ENCODE measurements around the gene PRKAR1B. TPM values are rescaled to one million over a fixed set of nuclear protein-coding genes. Genes with fewer than 3 reads are reported as not detected.

PRKAR1B gene
- total and polyA plus RNA-seq, 9 donors = 14.3 to 49.0 (median 34.0) TPM

DNA sequence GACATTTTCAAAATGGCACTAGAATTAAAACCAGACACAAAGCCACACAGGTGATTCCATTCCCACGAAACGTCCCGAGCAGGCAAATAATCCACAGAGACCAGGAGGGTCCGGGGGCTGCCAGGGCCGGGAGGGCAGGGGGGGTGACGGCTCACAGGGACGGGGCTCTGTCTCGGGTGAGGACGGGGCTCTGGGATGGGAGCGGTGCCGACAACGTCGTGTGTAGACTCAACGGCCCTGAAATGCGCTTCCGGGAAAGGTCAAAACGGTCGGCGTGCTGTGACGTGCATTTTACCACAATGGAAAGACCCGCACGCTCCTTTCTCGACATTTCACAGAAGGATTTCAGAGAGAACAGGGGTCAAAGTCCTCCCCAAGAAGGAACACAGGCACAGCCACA, 144.2 kb downstream of the PRKAR1B start:
- Histone ChIP-seq H3K4me1 (ENCODE audit: insufficient read depth) (peaks cover 1% of the 10 kb centered on the region), H3K27ac (no peak overlapping the region), H3K36me3 (no peaks in the 10 kb centered on the region), H3K27me3 (no peaks in the 10 kb centered on the region), H3K4me3 (no peak overlapping the region), H3K9me3 (no peaks in the 10 kb centered on the region)
- intact Hi-C loops (cut with DNase I) = no loop called here
- DNase-seq = no peak
- WGBS, 3 donors = 93 to 96% (median 93%) methylated on average over 23 of the region's 23 CpGs
- TF ChIP-seq POLR2A (IDR thresholded peaks at IDR 0.05) (no peak), EP300 (IDR thresholded peaks at IDR 0.05) (no peak), CTCF (IDR thresholded peaks at IDR 0.05) (no peak)

DNA sequence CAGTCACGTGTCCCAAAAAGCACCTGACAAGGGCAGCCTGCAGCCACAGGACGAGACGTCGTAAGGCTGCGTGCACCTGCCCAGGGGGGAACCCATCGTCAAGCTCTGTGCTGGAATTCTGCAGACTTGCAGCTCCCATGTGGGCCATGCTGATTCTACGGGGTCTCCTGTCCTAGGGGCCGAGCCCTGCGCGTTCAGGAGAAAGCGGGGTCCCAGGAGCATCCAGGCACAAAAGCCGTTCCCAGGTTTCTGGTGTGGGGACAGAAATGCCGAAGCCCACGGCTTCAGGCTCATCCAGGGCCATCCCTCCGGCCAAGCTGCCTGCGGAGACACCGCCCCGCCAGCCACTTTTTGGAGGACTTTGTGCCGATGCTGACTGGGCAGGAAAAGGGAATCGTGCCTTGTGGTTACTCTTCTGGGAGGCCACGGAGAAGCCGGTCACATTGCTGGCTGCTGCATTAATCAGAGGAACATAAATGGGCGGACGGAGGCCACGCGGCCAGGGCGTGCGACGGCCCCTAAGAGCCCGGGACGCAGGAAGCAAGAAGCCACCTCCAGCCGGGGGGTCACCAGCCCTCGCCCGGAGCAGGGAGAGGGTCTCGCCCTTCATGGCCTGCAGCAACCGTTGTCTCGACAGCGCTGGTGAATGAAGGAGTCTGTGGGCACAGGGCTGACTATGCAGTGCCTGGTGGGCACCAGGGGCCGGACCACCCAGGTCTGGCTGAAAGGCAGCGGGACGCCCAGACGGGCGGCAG, 144.8 kb downstream of the PRKAR1B start:
- no peak for DNase-seq

DNA sequence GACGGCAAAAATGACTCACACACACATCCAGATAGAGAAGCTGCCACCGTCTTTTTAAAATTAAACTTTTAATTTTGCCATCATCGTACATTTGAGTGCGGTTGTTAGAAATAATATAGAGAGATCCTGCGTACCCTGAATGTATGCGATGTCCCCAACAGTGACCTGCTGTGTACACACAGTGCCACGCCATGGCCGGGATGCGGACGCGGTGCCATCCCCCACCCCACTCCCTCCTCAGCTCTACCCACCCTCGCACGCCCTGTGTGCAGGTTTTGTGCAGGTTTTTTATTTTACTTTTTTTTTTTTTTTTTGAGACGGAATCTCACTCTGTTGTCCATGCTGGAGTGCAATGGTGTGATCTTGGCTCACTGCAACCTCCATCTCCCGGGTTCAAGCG, 148.7 kb downstream of the PRKAR1B start:
- Histone ChIP-seq H3K36me3 (no peaks in the 10 kb centered on the region), H3K27ac (no peak overlapping the region), H3K4me1 (ENCODE audit: insufficient read depth) (no peaks in the 10 kb centered on the region), H3K4me3 (no peak overlapping the region), H3K27me3 (no peaks in the 10 kb centered on the region), H3K9me3 (no peaks in the 10 kb centered on the region)
- intact Hi-C loops (cut with DNase I) = no loop called here
- 94 to 98% (median 96%) methylated on average over 16 of the region's 16 CpGs for WGBS, 3 donors
- no peak for DNase-seq
- TF ChIP-seq CTCF (IDR thresholded peaks at IDR 0.05) = no peak
- no peak for TF ChIP-seq POLR2A (IDR thresholded peaks at IDR 0.05)
- TF ChIP-seq EP300 (IDR thresholded peaks at IDR 0.05) = no peak

More for the DNA sequence above, 144.8 kb downstream of the PRKAR1B start:
- WGBS, 3 donors = 93 to 95% (median 94%) methylated on average over 43 of the region's 43 CpGs
- H3K27me3 ChIP-seq = no peaks in the 10 kb centered on the region
- H3K27ac ChIP-seq = no peak overlapping the region
- no peaks in the 10 kb centered on the region for H3K4me1 ChIP-seq (ENCODE audit: insufficient read depth)
- H3K9me3 ChIP-seq = no peaks in the 10 kb centered on the region
- no peak for TF ChIP-seq POLR2A (IDR thresholded peaks at IDR 0.05)
- TF ChIP-seq EP300 (IDR thresholded peaks at IDR 0.05) = no peak
- no peak for TF ChIP-seq CTCF (IDR thresholded peaks at IDR 0.05)
- H3K4me3 ChIP-seq = no peak overlapping the region
- H3K36me3 ChIP-seq = no peaks in the 10 kb centered on the region
- intact Hi-C loops (cut with DNase I) = no loop called here

DNA sequence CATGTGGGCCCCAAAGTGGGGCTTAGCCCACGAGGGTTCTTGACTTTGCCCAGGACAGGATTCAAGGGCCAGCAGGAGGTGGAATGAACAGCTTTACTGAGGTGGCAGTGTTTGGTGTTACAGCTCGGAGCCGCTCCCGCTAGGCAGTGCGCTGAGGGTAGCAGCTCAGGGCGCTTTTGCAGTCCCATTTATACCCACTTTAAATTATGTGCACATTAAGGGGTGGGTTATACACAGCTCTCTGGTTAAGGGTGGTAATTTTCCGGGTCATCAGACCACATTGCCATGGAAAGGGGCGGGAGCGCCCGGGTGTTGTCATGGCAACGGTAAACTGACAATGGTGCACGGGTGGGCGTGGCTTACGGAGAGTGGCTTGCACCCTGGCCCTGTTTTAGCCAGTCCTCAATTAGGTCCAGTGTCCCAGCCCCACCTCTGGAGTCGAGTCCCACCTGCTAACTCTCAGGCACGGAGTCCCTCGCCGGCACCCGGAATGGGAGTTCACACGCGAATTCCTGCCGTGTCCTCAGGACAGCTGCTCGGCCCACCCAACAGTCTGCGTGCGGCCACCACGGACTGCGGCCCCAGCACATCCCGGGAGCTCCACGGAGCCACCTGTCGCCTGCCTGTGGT, 149.2 kb downstream of the PRKAR1B start:
- Histone ChIP-seq H3K4me1 (ENCODE audit: insufficient read depth) (no peaks in the 10 kb centered on the region), H3K27me3 (no peaks in the 10 kb centered on the region), H3K27ac (no peak overlapping the region), H3K9me3 (no peaks in the 10 kb centered on the region), H3K36me3 (no peaks in the 10 kb centered on the region), H3K4me3 (no peak overlapping the region)
- intact Hi-C loops (cut with DNase I) = no loop called here
- WGBS, 3 donors = 92 to 93% (median 92%) methylated on average over 30 of the region's 30 CpGs
- TF ChIP-seq POLR2A (IDR thresholded peaks at IDR 0.05) = no peak
- TF ChIP-seq CTCF (IDR thresholded peaks at IDR 0.05) = no peak
- TF ChIP-seq EP300 (IDR thresholded peaks at IDR 0.05) = no peak
- DNase-seq = no peak
